ENCODE results near the gene LRRC19. TPM values are rescaled to one million over a fixed set of nuclear protein-coding genes. Genes with fewer than 3 reads are reported as not detected.

Gene LRRC19
- total and polyA plus RNA-seq, 2 donors from 2014 or later, result 14.8 to 17.6 TPM

- intact Hi-C loops (cut with DNase I), result no loop called here
- Histone ChIP-seq H3K9me3 (ENCODE audit: control insufficient read depth in 2 of 3, insufficient read depth in 1 of 3, low read length in 3 of 3) (no peaks in the 10 kb centered on the region), H3K27me3 (ENCODE audit: control insufficient read depth, insufficient read depth, low read length) (no peaks in the 10 kb centered on the region), H3K36me3 (ENCODE audit: control insufficient read depth in 2 of 3, insufficient read depth in 3 of 3, low read length in 3 of 3) (no peaks in the 10 kb centered on the region), H3K27ac (ENCODE audit: low read depth in 2 of 2, low read length in 2 of 2) (peak overlapping the region in 1 of 2 donors; percentile 88), H3K9ac (ENCODE audit: low read length in 3 of 3) (peak overlapping the region; percentile 78 to 99 (median 95)), H3K4me1 (ENCODE audit: control insufficient read depth in 2 of 3, insufficient read depth in 2 of 3, low read depth in 1 of 3, low read length in 3 of 3) (peaks cover 0 to 9% (median 0%) of the 10 kb centered on the region in 3 donors), H3K4me3 (ENCODE audit: low read length in 3 of 3) (peak overlapping the region; percentile 92 to 99 (median 97))
- TF ChIP-seq CTCF (IDR thresholded peaks at IDR 0.05; ENCODE audit: borderline replicate concordance, extremely low read depth, insufficient read depth), result no peak
- FAIRE-seq, result no peak
- DNase-seq, result peak in 2 of 5 donors; percentile 8 to 46
These were observed 50.1 kb downstream of the LRRC19 start for GRCh38 chr9:26955222-26955903.

DNA sequence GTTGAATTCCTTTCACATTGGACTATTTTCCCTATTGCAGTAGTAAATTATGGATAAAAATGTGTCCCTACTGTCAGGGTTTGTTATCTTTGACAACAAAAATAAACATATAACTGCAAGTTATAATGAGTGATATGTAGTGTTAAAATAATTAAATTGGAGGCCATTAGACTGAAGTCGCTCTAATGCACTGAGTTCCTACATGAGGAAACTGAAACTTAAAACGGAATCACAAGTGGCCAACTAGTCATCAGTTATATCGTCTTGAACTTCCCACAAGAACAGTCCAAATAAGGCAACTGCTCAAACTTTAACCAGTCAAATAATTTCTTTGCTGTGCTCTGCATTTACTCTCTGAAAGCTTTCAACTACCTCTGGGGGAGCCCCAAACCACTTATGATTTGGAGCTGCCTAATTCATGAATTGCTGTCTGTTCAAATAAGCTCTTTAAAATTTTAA, 51.4 kb downstream of the LRRC19 start:
- H3K27ac ChIP-seq (ENCODE audit: low read depth in 2 of 2, low read length in 2 of 2), result peak overlapping the region in 1 of 2 donors; percentile 36
- intact Hi-C loops (cut with DNase I), result no loop called here

DNA sequence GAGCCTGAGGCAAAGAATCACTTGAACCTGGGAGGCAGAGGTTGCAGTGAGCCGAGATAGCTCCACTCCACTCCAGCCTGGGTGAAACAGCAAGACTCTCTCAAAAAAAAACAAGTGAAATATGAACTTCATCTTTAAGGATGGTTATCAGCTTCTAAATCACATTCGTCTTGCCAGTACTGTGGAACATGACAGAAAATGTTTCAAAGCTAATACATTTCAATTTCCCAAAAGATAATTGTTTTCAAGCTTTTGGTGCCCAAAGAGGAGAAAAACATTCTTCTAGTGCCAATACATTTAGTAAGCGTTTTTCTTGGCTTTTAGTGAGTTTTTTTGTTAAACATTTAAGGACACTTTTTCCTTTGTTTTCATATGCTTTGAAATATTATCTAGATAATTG, 53.7 kb downstream of the LRRC19 start:
- Histone ChIP-seq H3K27ac (ENCODE audit: low read depth in 2 of 2, low read length in 2 of 2) (no peak overlapping the region), H3K9me3 (ENCODE audit: control insufficient read depth in 2 of 3, insufficient read depth in 1 of 3, low read length in 3 of 3) (no peaks in the 10 kb centered on the region), H3K4me3 (ENCODE audit: low read length in 3 of 3) (no peak overlapping the region), H3K9ac (ENCODE audit: low read length in 3 of 3) (no peak overlapping the region), H3K4me1 (ENCODE audit: control insufficient read depth in 2 of 3, insufficient read depth in 2 of 3, low read depth in 1 of 3, low read length in 3 of 3) (peaks cover 0 to 5% (median 0%) of the 10 kb centered on the region in 3 donors), H3K27me3 (ENCODE audit: control insufficient read depth, insufficient read depth, low read length) (no peaks in the 10 kb centered on the region), H3K36me3 (ENCODE audit: control insufficient read depth in 2 of 3, insufficient read depth in 3 of 3, low read length in 3 of 3) (no peaks in the 10 kb centered on the region)
- TF ChIP-seq CTCF (IDR thresholded peaks at IDR 0.05; ENCODE audit: borderline replicate concordance, extremely low read depth, insufficient read depth), result no peak
- FAIRE-seq, result no peak
- intact Hi-C loops (cut with DNase I), result no loop called here
- DNase-seq, result no peak

More for the DNA sequence above, 51.4 kb downstream of the LRRC19 start:
- H3K4me3 ChIP-seq (ENCODE audit: low read length in 3 of 3), result peak overlapping the region in 2 of 3 donors; percentile 7 to 8
- no peak overlapping the region for H3K9ac ChIP-seq (ENCODE audit: low read length in 3 of 3)
- DNase-seq (no peak), FAIRE-seq (no peak)
- peaks cover 0 to 9% (median 0%) of the 10 kb centered on the region in 3 donors for H3K4me1 ChIP-seq (ENCODE audit: control insufficient read depth in 2 of 3, insufficient read depth in 2 of 3, low read depth in 1 of 3, low read length in 3 of 3)
- H3K9me3 ChIP-seq (ENCODE audit: control insufficient read depth in 2 of 3, insufficient read depth in 1 of 3, low read length in 3 of 3), result no peaks in the 10 kb centered on the region
- H3K27me3 ChIP-seq (ENCODE audit: control insufficient read depth, insufficient read depth, low read length), result no peaks in the 10 kb centered on the region
- H3K36me3 ChIP-seq (ENCODE audit: control insufficient read depth in 2 of 3, insufficient read depth in 3 of 3, low read length in 3 of 3), result no peaks in the 10 kb centered on the region
- TF ChIP-seq CTCF (IDR thresholded peaks at IDR 0.05; ENCODE audit: borderline replicate concordance, extremely low read depth, insufficient read depth), result no peak
